B cell (primary cell): Measurements from ENCODE around the gene COPB1. TPM values are rescaled to one million over a fixed set of nuclear protein-coding genes. Genes with fewer than 3 reads are reported as not detected.
A peak's percentile ranks its signal among the peaks of the same experiment; 100 is the strongest.

Source experiments
- ATAC-seq: fragments of 200-7000 bp; cut with Tn5 transposase; one replicate; pipeline ENCODE4 v1.10.0; 2021; ENCODE audit warnings: low read depth, mild to moderate bottlenecking, moderate number of reproducible peaks, moderate library complexity
- CTCF ChIA-PET: fragments of 350-600 bp; sonication (Branson Sonifier 250); formaldehyde crosslinking; loops from one replicate; lab custom pipeline; 2021; ENCODE audit warnings: antibody characterized with exemption, inconsistent platforms; lab: Charles Lee
- POLR2A ChIA-PET: fragments of 350-600 bp; sonication (Branson Sonifier 250); formaldehyde crosslinking; loops from one replicate; lab custom pipeline; 2021; ENCODE audit warnings: antibody characterized with exemption; lab: Charles Lee
- DNase-seq: peaks from one replicate; pipeline ENCODE4 v3.0.0; 2013
- H2AFZ ChIP-seq: 2 replicates; pipeline ENCODE4 v1.6.1; 2012; ENCODE audit warnings: mild to moderate bottlenecking, low read depth, low read length; ENCODE audit not compliant: insufficient read depth, poor library complexity, severe bottlenecking
- H3K27ac ChIP-seq, 2 donors: 1 replicate in 1 of 2; 2 replicates in 1 of 2; pipeline ENCODE4 v1.5.1; 2012 to 2013; ENCODE audit warnings: low read length in 2 of 2, mild to moderate bottlenecking in 2 of 2, moderate library complexity in 1 of 2
- H3K27me3 ChIP-seq, 4 experiments: fragments of 200-600 bp in 1 of 4; sonication (generic) in 1 of 4; replicated peaks in 1 of 4; 1 replicate in 2 of 4; 2 replicates in 2 of 4; pipeline versions ENCODE4 v1.6.1 to v1.7.0; 2013 to 2016; ENCODE audit warnings: low read length in 3 of 4, mild to moderate bottlenecking in 2 of 4, mixed read lengths in 1 of 4, moderate library complexity in 1 of 4; ENCODE audit not compliant: insufficient read depth in 4 of 4, control insufficient read depth in 3 of 4; ENCODE audit errors: control extremely low read depth in 1 of 4
- H3K36me3 ChIP-seq, 2 experiments: replicated peaks in 1 of 2; 1 replicate in 1 of 2; 2 replicates in 1 of 2; pipeline versions ENCODE4 v1.6.1 to v1.7.1; 2013; ENCODE audit warnings: low read length in 1 of 2; ENCODE audit not compliant: insufficient read depth in 2 of 2, control insufficient read depth in 1 of 2; ENCODE audit errors: control extremely low read depth in 1 of 2, extremely low read depth in 1 of 2
- H3K4me1 ChIP-seq, 2 donors: fragments of 200-600 bp in 1 of 2; sonication (generic) in 1 of 2; 1 replicate in 1 of 2; 2 replicates in 1 of 2; pipeline versions ENCODE4 v1.5.1 to v1.6.1; 2013 to 2017; ENCODE audit warnings: low read length in 2 of 2; ENCODE audit not compliant: control insufficient read depth in 2 of 2, insufficient read depth in 2 of 2
- H3K4me2 ChIP-seq: replicated peaks from 2 replicates; pipeline ENCODE3; 2012; ENCODE audit warnings: mild to moderate bottlenecking, low read depth, low read length; ENCODE audit not compliant: poor library complexity, severe bottlenecking
- H3K4me3 ChIP-seq, 5 experiments: fragments of 200-600 bp in 1 of 5; sonication (generic) in 1 of 5; 1 replicate in 3 of 5; 2 replicates in 2 of 5; pipeline versions ENCODE4 v1.5.1 to v1.7.0; 2011 to 2016; ENCODE audit warnings: low read length in 4 of 5, mild to moderate bottlenecking in 4 of 5, low read depth in 2 of 5, control low read depth in 1 of 5, moderate library complexity in 1 of 5; ENCODE audit not compliant: insufficient read depth in 1 of 5; ENCODE audit errors: control extremely low read depth in 1 of 5, extremely low read depth in 1 of 5
- H3K79me2 ChIP-seq: fragments of 200-600 bp; sonication (generic); one replicate; pipeline ENCODE4 v1.6.0; 2016; ENCODE audit warnings: low read length; ENCODE audit not compliant: control insufficient read depth, insufficient read depth
- H3K9ac ChIP-seq: fragments of 200-600 bp; sonication (generic); 2 replicates; pipeline ENCODE4 v1.6.1; 2017; ENCODE audit warnings: mild to moderate bottlenecking, low read length, moderate library complexity
- H3K9me3 ChIP-seq, 3 donors: one replicate each; pipeline versions ENCODE4 v1.6.1 to v1.7.1; 2013; ENCODE audit warnings: low read length in 2 of 3; ENCODE audit not compliant: control insufficient read depth in 2 of 3, insufficient read depth in 1 of 3; ENCODE audit errors: control extremely low read depth in 1 of 3
- H4K20me1 ChIP-seq: 2 replicates; pipeline ENCODE4 v1.6.0; 2012; ENCODE audit warnings: mild to moderate bottlenecking, low read length; ENCODE audit not compliant: insufficient read depth, control insufficient read depth, poor library complexity, severe bottlenecking
- H3K27ac Mint-ChIP-seq: one replicate; pipeline ENCODE4 v1.8.0; 2021; ENCODE audit warnings: mixed read lengths
- H3K27me3 Mint-ChIP-seq: one replicate; pipeline ENCODE4 v1.8.0; 2021; ENCODE audit warnings: mixed read lengths
- H3K4me1 Mint-ChIP-seq: one replicate; pipeline ENCODE4 v1.8.0; 2021; ENCODE audit warnings: mixed read lengths
- H3K4me3 Mint-ChIP-seq: one replicate; pipeline ENCODE4 v1.8.0; 2021; ENCODE audit warnings: mixed read lengths
- H3K9me3 Mint-ChIP-seq: one replicate; pipeline ENCODE4 v1.8.0; 2022; ENCODE audit warnings: mixed read lengths; ENCODE audit not compliant: insufficient read depth
- EZH2 ChIP-seq: IDR thresholded peaks from 2 replicates; pipeline ENCODE4 v1.6.1; 2012; ENCODE audit warnings: borderline replicate concordance, low read depth, mild to moderate bottlenecking, moderate library complexity, low read length; ENCODE audit not compliant: insufficient read depth, poor library complexity, severe bottlenecking
- intact Hi-C: fragments of 100-400 bp; cut with micrococcal nuclease; formaldehyde crosslinking; loops from one replicate; pipeline ENCODE4 v1.10.0; 2022
- polyA plus RNA-seq: library from polyadenylated mRNA; depleted of rRNA; stranded (reverse); fragments of >200 nt; gene quantifications from 2 replicates; pipeline ENCODE4 v1.2.3, GENCODE V29; 2012
- total RNA-seq, 2 donors: library from RNA; stranded (reverse); fragments of 120-200 nt in 1 of 2; gene quantifications; 1 replicate in 1 of 2; 2 replicates in 1 of 2; pipeline versions ENCODE4 v1.2.3 to v1.2.4, GENCODE V29; 2013 to 2022
- TF ChIP-seq, protein P1 (sequence below): fragments of 200-600 bp; IDR thresholded peaks from one replicate; pipeline ENCODE4 v1.8.0; 2022; ENCODE audit warnings: antibody characterized with exemption, mild to moderate bottlenecking

The COPB1 gene
- total and polyA plus RNA-seq, 2 donors (not counting 1 experiment from before 2014, with no cell fraction given): 32.0 to 80.2 TPM

DNA sequence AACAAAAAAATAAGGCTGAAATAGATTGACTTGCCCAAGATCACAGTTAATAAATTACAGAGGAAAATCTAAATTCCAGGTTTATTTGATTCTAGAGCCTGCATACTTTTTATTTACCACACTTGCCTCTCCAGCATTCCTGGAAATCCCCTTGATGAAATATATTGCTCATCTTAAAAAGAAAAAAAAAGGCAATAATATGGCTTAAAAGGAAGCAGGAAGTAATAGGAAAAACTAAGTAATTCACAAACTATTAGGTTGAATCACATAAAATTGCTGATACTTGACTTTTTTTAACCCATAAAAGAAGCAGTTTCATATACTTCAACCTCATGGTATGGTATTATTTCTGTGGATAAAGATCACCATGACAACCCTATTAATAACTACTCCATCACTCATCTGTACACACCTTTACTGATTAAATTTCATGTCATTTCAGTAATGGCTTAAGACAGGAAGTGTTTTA lies 52.9 kb downstream of the COPB1 start:
- Mint-ChIP-seq H3K4me3 (peak overlapping the region; percentile 39), H3K27ac (peak overlapping the region; percentile 20), H3K27me3 (no peaks in the 10 kb centered on the region), H3K9me3 (no peaks in the 10 kb centered on the region), H3K4me1 (peaks cover 36% of the 10 kb centered on the region)
- no peaks in the 10 kb centered on the region for H3K27me3 ChIP-seq
- H3K4me1 ChIP-seq: peaks cover 16 to 17% of the 10 kb centered on the region in 2 donors
- no peaks in the 10 kb centered on the region for H3K36me3 ChIP-seq
- CTCF ChIA-PET: interaction anchor here (0.7 to 1.4 kb wide), 4 partner anchors 142 to 322 kb away, joined by 3 to 7 read pairs (median 4); no protein-coding TSS in a partner anchor
- H2AFZ ChIP-seq: no peak overlapping the region
- H4K20me1 ChIP-seq: no peaks in the 10 kb centered on the region
- TF ChIP-seq, protein P1, sequence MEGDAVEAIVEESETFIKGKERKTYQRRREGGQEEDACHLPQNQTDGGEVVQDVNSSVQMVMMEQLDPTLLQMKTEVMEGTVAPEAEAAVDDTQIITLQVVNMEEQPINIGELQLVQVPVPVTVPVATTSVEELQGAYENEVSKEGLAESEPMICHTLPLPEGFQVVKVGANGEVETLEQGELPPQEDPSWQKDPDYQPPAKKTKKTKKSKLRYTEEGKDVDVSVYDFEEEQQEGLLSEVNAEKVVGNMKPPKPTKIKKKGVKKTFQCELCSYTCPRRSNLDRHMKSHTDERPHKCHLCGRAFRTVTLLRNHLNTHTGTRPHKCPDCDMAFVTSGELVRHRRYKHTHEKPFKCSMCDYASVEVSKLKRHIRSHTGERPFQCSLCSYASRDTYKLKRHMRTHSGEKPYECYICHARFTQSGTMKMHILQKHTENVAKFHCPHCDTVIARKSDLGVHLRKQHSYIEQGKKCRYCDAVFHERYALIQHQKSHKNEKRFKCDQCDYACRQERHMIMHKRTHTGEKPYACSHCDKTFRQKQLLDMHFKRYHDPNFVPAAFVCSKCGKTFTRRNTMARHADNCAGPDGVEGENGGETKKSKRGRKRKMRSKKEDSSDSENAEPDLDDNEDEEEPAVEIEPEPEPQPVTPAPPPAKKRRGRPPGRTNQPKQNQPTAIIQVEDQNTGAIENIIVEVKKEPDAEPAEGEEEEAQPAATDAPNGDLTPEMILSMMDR: no peak
- TF ChIP-seq EZH2: no peak
- intact Hi-C loops: no loop called here
- DNase-seq (peak; percentile 18), ATAC-seq (no peak)
- H3K27ac ChIP-seq: no peak overlapping the region
- no peaks in the 10 kb centered on the region for H3K79me2 ChIP-seq
- no peaks in the 10 kb centered on the region for H3K9me3 ChIP-seq
- H3K4me2 ChIP-seq: peak overlapping the region; percentile 9
- POLR2A ChIA-PET: interaction anchor here (0.7 to 0.8 kb wide), 2 partner anchors 66 to 104 kb away, joined by 3 to 4 read pairs; no protein-coding TSS in a partner anchor
- H3K4me3 ChIP-seq: no peak overlapping the region
- H3K9ac ChIP-seq: no peak overlapping the region
